Activated T-helper 2 cell treated with anti-CD3 and anti-CD28 coated beads, Interferon-gamma antibody, Interleukin-2, Interleukin-4, amounts not matched to agents 10 μg/mL and 5 μg/mL and 100 μg/mL, durations not matched to agents 14 hours and 24 hours and 36 hours (primary cell): ENCODE measurements around the gene CAPN8. TPM values are rescaled to one million over a fixed set of nuclear protein-coding genes. Genes with fewer than 3 reads are reported as not detected.

Source experiments
- DNase-seq: peaks from one replicate; pipeline ENCODE4 v3.0.0; 2021; ENCODE audit warnings: low spot score
- H3K27ac Mint-ChIP-seq: one replicate; pipeline ENCODE4 v1.8.0; 2021; ENCODE audit warnings: mixed read lengths
- H3K27me3 Mint-ChIP-seq: one replicate; pipeline ENCODE4 v1.8.0; 2021; ENCODE audit warnings: low read depth, mixed read lengths
- H3K36me3 Mint-ChIP-seq: one replicate; pipeline ENCODE4 v1.8.0; 2021; ENCODE audit warnings: low read depth, mixed read lengths
- H3K4me1 Mint-ChIP-seq: one replicate; pipeline ENCODE4 v1.8.0; 2021; ENCODE audit warnings: low read depth, mixed read lengths
- H3K4me3 Mint-ChIP-seq: one replicate; pipeline ENCODE4 v1.8.0; 2021; ENCODE audit warnings: low read depth, mild to moderate bottlenecking, moderate library complexity, mixed read lengths
- H3K9me3 Mint-ChIP-seq: one replicate; pipeline ENCODE4 v1.8.0; 2021; ENCODE audit warnings: mixed read lengths
- intact Hi-C: fragments of 100-400 bp; cut with micrococcal nuclease; formaldehyde crosslinking; loops from one replicate; pipeline ENCODE4 v1.15.1; 2023
- total RNA-seq: library from RNA; stranded (reverse); gene quantifications from 2 replicates; pipeline ENCODE4 v1.2.3, GENCODE V29; 2022

CAPN8 gene
- total RNA-seq, 1 donor from 2014 or later = not detected

DNA sequence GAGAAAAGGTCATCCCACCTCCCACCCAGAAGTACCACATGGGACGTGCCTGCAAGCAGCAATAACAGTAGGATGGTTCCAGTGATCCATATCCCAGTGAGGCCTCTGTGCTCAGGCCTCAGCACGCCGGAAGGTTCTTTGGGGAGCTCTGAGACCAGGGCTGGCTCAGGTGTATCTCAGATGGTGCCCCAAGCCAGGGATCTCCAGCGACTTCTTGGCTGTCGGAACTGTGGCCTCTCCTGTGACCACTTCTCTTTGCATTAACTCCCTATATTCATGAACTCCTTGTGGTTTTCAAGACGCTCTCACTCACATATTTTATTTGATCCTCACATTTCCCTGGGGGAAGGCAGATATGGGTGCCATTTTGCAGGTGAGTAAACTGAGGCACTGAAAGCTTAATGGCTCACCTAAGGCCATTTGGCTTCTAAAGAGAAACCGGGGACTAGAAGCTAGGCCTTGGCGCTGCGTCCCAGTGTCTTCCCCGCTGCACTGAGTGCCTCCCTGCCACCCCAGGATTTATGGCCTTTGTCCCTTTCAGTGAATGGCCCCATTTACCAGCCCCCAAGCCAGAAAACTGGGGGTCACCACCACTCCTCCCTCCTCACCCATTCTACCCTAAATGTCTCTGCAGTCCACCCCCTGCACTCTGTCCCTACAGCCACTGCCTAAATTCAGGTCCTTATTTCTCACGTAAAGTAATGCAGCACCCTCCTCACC, 170.4 kb downstream of the CAPN8 start:
- no peaks in the 10 kb centered on the region for H3K36me3 Mint-ChIP-seq
- no peaks in the 10 kb centered on the region for H3K27me3 Mint-ChIP-seq
- H3K4me1 Mint-ChIP-seq = no peaks in the 10 kb centered on the region
- H3K9me3 Mint-ChIP-seq = no peaks in the 10 kb centered on the region
- DNase-seq = no peak
- H3K4me3 Mint-ChIP-seq = no peak overlapping the region
- no peak overlapping the region for H3K27ac Mint-ChIP-seq
- intact Hi-C loops = no loop called here

DNA sequence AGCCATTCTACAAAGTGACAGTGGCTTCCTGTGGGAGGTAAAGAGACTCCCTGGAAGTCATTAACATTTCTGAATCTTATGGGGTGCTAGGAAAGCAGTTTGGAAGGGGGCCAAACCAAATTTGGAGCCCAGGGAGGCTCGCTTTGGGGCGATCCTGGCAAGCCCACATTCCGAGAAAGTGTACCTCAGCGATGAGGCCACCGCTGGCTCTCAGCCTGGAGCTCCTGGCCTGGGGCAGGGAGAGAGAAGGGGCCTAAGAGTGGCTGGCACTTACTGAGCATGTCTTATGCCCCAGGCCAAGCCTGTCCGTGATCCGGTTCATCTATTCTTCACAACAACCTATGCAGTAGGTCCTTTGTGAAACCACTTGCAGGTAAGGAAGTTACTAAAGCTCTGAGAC, 173.5 kb downstream of the CAPN8 start:
- Mint-ChIP-seq H3K4me1 (no peaks in the 10 kb centered on the region), H3K9me3 (no peaks in the 10 kb centered on the region)

More for the DNA sequence above, 173.5 kb downstream of the CAPN8 start:
- intact Hi-C loops = no loop called here
- Mint-ChIP-seq H3K27me3 (peaks cover under 1% of the 10 kb centered on the region), H3K4me3 (no peak overlapping the region), H3K36me3 (no peaks in the 10 kb centered on the region), H3K27ac (no peak overlapping the region)
- no peak for DNase-seq

Other genes with a start within 250 kb of the CAPN8 start
- 91.3 and 93.5 TPM in 2 replicates for gene CAPN2, start 46.8 kb upstream of the CAPN8 start, total RNA-seq
- 37.5 and 40.9 TPM in 2 replicates for gene TP53BP2, start 180.2 kb upstream of the CAPN8 start, total RNA-seq